A549 (cell line): ENCODE results near the gene IFT57. TPM values are rescaled to one million over a fixed set of nuclear protein-coding genes. Genes with fewer than 3 reads are reported as not detected.

Source experiments
- polyA plus RNA-seq, 4 experiments: library from polyadenylated mRNA; depleted of rRNA in 3 of 4; stranded (reverse); fragments of >200 nt; fragmentation: RNase III in 1 of 4; extraction: RNeasy Plus Mini Kit Qiagen cat#74134 plus additional on column Dnase treatment in 1 of 4; gene quantifications; 2 replicates in 3 of 4; 3 replicates in 1 of 4; pipeline ENCODE4 v1.2.3, GENCODE V29; 2011 to 2017

IFT57 gene
- polyA plus RNA-seq, 2 of the 4 experiments (the other 2 are of a cell fraction): 39.1 to 59.2 TPM

Other genes starting within 250 kb of the IFT57 start
- 26.1 and 31.0 TPM in 2 replicates for gene CD47, start 131.4 kb downstream of the IFT57 start, polyA plus RNA-seq (2011; rRNA removed)
- gene CD47, start 131.4 kb downstream of the IFT57 start, polyA plus RNA-seq (2017; fragmentation: RNase III; extraction: RNeasy Plus Mini Kit Qiagen cat#74134 plus additional on column Dnase treatment): 34.6 to 35.9 TPM (median 35.3 TPM) in 3 replicates
- 0.34 and 0.48 TPM in 2 replicates for gene HHLA2, start 74.1 kb upstream of the IFT57 start, polyA plus RNA-seq (2011; rRNA removed)
- 0.05 to 0.08 TPM in 2 of 3 replicates, not detected in the other for gene HHLA2, start 74.1 kb upstream of the IFT57 start, polyA plus RNA-seq (2017; fragmentation: RNase III; extraction: RNeasy Plus Mini Kit Qiagen cat#74134 plus additional on column Dnase treatment)